Activated T-cell treated with anti-CD3 and anti-CD28 coated beads, Interleukin-2, amount 50 U/mL, for 48 hours (primary cell): ENCODE results near the gene CYB561.
"Not testable (repeated sequence)": the region's sequence is repeated elsewhere in the genome, so short reads cannot be mapped to it uniquely, and the experiment has no call there.

Experiments used
- DNase-seq, 2 experiments: peaks; one replicate each; pipeline ENCODE4 v3.0.0-alpha.2; 2020

Gene CYB561

DNA sequence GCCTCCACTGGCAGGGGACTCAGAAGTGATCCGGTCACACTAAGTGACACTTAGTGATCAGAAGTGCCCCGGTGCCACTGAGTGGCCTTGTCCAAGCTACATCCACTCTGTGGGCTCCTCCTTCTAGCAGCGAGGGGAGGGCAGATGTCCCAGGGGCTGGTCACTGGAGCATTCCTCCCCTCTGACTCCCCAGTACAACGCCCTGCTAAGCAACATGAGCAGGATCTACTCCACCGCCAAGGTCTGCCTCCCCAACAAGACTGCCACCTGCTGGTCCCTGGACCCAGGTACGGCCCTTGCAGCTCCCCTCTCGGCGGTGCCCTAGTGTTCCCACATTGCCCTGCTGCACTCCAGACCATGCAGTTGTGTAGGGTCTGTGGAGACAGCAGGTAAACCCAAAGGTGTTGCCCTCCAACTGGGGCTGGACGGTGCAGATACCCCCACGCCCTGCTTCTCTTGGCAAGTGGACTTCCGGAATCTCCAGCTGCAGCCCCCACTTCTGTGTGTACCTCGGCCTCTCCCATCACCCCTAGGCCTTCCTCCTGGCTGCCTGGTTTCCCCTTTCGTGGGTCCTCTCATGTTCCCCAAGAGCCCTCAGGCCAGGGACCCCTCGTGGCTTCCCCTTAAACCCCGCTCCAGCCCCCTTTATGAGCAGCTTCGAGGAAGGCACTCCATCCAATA, 32.8 kb upstream of the CYB561 start:
- DNase-seq: peak; percentile 79 to 86

DNA sequence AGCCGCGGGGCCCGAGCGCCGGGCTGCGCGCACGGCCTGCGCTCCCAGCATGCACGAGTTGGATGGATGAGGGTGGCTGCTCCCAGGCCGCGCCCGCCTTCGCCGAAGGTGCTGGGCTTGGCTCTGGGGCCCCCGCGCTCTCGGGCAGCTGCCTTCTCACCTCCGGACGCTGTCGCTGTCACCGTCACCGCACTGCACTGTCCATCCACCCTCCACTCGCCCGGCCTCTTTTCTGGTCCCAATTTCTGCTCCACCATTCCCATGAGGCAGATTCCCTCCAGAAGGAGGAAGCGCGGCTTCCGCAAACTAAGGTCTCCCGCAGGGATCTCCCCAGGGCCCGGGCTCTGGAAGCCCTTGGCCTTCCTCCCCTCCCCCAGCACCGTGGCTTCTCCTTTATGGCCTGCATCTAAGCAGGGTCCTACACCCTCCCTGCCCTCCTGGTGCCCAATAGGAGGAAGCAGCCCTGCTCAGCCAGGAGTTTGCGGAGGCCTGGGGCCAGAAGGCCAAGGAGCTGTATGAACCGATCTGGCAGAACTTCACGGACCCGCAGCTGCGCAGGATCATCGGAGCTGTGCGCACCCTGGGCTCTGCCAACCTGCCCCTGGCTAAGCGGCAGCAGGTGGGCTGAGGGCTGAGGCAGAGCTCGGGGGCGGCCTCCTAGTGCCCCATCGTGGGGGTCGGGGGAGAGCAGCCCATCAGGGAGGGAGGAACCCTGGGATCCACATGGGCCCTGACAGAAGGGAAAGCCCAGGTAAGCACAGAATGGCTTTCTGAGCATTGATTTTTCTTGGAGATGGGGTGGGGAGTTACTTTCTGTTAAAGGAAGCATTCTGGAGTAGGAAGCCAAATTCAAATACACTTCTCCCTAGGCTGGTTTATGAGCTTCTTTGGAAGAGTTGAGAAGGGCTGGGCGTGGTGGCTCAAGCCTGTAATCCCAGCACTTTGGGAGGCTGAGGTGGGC, 31.7 kb upstream of the CYB561 start:
- peak; percentile 30 to 42 for DNase-seq

DNA sequence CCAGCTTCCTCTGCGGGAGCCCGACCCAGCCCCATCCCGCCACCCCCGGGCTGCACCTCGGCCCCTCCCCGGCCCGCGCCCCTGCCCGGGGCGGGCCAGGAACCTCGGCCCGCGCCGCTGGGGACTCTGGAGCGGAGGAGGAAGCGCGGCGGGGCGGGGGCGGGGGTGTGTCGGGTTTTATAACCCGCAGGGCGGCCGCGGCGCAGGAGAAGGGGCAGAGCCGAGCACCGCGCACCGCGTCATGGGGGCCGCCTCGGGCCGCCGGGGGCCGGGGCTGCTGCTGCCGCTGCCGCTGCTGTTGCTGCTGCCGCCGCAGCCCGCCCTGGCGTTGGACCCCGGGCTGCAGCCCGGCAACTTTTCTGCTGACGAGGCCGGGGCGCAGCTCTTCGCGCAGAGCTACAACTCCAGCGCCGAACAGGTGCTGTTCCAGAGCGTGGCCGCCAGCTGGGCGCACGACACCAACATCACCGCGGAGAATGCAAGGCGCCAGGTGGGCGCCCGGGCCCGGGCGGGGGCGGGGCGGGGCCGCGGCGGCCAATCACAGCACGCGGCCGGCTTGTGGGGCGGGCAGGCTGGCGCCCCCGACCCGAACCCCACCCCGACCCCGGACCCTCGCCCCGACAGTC, 30.9 kb upstream of the CYB561 start, which contains the start of gene ACE:
ACE (plus strand) TSS at position 208 of the 626 bp plus-strand sequence; CDS start at position 242, 34 bp downstream.
- DNase-seq: peak; percentile 41 to 59

DNA sequence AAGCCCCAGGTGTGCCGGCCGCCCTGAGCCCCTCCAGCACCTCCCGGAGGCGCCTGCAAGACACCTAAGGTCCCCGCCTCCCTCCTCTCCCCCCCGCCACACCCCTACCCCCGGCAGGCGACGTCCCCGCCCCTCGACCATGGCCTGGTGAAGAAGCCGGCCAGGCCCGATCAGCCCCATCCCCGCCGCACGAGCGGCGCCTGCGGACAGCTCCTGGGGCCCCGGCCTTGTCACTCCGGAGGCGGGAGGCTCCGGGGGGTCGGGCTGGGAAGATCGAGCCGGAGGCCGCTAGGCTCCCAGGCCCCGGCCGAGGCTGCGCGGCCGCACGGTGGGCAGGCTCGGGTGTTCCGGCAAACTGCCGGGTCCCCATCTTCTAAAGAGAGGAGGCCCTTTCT, 30.4 kb upstream of the CYB561 start:
- DNase-seq: peak in 1 of 2 experiments; percentile 34

DNA sequence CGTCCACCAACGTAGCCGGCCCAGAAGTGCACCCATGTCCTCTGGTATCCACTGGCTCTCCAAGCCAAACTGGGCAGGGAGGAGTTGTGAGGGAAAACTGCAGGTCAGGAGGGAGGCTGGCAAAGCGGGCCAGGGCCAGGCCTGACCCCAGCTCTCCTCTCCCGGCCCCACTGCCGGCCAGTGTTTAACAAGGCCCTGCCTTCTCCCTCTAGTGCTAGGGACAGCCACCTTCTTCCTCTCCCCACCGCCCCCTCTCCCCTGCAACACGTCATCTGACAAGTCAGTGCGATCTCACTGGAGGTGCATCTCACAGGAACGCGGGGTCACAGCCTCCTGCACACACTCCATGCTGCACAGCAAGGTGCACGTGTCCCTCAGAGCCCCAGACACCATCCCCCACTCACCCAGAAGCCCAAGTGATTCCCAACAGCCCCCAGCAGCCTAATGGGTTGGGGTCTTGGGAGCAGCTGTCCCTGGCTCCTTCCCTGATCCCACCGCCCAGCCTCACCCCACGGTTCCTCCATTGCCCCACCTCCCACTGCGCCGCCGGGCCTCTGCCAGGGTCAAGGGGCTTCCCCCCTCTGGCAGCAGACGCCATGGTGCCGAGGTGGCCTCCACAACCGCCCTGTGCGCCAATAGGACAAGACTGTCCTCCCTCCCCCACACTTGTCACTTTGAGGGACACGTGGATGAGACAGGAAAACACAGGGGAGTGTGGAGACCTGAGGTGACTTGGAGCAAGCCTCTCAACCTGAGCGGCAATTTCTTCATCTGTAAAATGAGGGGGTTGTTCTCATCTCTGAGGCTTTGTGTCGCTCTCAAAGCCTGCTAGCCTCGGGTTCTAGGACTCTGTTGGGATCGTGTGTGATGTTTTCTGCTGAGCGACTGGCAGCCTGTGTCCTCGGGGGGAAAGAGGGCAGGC, 29.6 kb upstream of the CYB561 start:
- no peak for DNase-seq

DNA sequence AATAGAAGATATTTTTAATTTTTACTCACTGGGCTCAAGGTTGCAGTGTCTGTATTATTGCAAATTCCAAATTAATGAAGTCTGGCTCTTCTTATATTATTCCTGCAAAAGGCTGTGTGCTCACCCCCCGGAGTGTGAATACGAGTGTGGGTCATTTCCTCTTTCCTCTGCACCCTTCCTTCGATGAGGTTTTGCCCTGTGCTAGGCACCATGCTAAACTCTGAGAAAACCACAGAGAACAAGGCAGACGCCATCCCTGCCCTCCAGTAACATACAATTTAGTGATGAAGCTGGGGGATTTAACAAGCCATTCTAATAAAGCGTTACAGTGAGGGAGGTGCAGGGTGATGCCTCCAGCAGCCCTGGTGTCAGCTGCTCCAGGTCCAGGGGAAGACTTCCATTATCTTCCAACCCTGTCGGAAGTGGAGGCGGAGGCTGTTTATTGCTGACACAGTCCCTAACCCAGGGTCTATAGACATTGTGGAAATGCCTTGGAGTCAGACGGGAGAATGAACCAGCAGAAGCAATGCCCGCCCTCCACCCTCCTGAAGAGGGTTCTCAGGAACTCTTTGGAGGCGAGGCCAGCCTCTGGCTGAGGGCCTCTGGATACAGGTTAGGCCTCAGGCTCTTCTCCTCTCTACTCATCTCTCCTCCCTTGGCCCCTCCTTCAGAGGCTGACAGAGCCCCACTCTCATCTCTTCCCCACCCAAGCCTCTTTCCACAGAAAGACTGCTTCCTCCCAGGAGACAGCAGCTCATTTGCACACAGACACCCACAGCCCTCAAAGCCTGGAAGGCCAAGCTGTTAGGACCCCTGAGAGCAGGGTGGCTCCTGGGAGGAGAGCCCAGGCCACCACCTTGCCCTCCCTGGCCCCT, 28.7 kb upstream of the CYB561 start:
- no peak for DNase-seq

DNA sequence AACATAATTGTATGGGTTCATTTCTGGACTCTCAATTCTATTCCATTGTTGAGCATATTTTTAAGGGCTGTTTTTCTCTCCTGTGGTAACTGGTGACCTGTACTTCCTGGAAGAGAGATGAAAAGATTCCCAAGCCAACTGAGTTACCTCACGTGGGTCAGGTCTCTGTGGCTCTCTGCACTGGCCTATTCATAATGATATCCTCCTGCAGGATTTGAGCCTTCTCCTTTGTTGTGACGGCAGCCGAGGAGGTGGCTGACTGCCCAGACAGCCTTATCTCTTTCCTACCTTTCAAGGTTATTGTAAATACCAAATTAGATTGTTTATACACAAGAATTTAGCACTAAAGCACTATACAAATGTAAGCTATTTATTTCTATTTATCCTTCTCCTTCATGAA, 28.1 kb upstream of the CYB561 start:
- no peak for DNase-seq

DNA sequence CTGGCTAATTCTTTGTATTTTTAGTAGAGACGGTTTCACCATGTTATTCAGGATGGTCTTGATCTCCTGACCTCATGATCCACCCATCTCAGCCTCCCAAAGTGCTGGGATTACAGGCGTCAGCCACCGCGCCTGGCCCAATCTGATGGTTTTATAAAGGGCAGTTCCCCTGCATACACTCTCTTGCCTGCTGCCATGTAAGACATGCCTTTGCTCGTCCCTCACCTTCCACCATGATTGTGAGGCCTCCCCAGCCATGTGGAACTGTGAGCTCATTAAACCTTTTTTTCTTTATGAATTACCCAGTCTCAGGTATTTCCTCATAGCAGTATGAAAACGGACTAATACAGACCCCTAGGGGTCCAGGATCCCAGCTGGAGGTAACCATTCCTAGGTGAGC, 22.0 kb upstream of the CYB561 start:
- not testable (repeated sequence) for DNase-seq

DNA sequence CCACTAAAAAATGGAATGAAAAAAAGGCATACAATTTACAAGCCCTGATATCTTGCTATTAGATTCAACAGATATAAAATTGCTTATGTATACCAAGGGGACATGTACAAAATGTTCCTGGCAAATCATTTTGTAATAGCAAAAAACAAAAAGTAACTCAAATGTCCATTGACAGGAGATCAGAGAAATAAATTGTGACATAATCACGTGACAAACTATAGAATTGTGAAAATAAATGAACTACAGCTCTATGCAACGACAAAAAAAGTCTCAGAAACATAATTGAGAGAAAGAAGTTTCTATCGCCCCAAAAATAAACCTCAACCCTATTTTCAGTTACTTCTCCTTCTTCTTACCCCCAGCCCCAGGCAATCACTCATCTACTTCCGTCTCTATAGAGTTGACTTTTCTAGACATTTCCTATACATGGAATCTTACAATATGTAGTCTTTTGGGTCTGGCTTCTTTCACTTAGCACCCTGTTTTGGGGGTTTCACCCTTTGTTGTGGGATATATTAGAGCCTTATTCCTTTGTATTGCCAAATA, 18.7 kb upstream of the CYB561 start:
- DNase-seq: no peak

DNA sequence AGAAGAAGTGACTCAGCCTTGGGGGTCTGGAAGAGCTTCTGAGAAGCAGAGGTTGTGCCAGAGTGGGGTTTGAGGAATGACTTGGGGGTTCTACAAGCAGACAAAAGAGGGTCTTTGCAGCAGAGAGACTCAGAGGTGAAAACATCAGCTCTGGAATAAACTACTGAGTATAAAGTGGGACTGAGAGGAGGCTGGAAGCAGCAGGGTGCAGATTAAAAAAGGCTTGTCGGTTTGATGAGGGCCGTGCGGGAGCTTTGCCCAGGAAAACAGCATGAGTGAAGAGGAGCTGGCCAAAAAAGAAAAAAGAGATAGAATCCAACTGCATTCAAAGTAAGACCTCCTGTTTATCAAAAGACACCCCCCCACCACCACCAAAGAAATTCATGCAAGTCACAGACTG, 17.7 kb upstream of the CYB561 start:
- DNase-seq: no peak

DNA sequence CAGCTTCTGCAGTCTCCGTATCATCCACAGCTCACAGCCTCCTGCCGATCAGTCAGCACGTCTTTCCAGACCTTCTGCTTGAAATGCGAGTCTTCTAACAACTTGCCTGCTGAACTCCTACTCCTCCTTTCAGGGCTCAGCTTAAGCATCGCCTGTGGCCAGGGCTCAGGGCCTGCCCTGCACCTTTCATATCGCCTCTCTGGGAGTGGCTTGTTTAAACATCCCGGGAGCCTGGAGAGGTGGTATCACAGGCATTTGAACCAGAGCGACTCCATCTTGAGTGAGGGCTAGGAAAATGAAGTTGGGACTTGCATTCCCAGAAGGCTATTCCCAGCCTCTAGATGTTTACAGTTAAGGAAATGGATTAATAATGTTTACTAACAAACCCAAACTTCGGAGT, 13.9 kb upstream of the CYB561 start:
- no peak for DNase-seq

DNA sequence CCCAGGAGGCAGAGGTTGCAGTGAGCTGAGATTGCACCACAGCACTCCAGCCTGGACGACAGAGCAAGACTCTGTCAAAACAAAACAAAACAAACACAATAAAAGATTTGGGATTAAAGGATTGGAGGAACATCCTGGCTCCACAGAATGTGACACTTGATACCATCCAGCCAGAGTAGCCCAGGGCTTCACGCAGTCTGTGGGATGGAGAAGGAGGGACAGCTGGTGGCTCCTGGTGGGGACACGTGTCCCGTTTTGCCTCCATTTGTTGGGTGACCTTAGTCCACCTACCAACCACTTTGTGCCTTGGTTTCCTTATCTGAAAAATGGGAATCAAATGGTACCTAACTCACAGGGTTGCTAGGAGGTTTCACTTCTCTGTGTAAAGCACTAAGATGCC, 12.4 kb upstream of the CYB561 start:
- DNase-seq: no peak

DNA sequence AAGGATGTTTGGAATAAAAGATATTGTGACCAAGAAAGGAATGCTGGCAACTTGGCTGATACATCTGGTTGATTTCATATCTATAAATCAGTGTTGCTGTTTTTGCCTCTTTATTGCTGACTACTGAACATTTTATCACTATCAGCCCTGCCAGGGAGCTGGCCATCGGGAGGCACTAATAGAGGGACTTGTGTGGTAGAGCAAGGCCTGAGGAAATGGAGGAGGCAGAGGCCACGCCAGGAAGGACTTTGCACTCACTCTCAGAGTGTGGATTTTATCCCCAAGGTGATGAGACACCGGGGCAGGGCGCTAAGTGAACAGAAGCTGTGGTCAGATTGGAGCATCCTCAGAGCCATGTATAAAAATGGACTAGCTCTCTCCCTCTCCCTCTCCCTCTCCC, 9.3 kb upstream of the CYB561 start:
- DNase-seq: no peak

DNA sequence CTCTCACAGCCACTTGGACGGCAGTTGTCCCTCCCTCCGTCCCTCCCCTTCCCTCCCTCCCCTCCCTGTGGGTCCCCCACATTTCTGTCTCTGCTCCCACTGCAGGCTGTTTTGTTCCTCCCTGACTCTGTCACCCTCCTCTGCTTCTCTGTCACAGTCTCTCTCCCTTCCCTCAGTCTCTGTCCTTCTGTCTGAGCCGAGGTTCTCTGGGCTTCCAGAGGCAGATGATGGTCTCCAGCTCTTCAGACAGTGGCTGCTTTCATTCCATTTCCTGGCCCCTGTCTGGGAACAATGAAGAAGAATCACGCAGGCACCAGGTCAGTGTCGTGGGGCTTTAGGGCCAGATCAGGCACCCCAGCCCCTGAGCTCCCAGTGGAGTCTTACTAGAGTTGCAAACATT, 8.8 kb upstream of the CYB561 start:
- DNase-seq: no peak

DNA sequence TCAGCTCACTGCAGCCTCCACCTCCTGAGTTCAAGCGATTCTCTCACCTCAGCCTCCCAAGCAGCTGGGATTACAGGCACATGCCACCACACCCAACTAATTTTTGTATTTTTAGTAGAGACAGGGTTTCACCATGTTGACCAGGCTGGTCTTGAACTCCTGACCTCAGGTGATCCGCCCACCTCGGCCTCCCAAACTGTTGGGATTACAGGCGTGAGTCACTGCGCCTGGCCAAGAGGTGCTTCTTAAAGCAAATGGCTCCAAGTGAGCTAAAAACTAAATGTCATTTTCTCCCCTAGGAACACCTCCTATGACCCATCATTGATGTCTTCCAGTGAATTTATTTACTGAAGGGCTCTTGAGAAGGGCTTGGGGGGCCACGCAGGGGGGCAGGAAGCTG, 8.3 kb upstream of the CYB561 start:
- DNase-seq: not testable (repeated sequence)

DNA sequence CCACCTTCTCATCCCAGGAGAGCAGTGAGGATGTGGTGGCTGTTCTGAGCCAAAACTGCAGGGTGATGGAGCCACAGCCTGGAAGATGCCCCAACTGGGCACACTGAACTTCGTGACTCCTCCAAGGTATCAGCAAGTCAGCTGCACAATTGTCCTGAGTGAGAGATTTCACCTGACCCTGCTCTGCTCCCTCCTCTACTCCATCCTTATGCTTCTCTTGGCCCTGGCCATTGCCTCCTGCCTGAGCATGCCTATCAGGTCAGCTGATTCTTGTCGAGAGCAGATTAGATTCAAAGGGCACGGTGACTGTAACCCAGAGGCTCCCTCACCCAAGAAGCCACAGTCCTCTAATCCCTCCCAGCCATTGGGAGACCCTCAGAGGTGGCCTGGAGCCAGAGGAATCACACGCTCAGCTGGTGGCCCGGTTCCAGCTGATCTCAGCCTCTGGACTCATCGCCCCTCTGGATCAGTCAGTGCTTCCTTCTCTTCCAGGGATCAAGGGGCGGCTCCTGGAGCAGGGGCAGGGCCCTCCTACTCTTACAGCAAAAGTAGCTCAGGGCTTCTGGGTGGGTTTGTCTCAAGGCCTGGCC, 7.0 kb upstream of the CYB561 start:
- no peak for DNase-seq

DNA sequence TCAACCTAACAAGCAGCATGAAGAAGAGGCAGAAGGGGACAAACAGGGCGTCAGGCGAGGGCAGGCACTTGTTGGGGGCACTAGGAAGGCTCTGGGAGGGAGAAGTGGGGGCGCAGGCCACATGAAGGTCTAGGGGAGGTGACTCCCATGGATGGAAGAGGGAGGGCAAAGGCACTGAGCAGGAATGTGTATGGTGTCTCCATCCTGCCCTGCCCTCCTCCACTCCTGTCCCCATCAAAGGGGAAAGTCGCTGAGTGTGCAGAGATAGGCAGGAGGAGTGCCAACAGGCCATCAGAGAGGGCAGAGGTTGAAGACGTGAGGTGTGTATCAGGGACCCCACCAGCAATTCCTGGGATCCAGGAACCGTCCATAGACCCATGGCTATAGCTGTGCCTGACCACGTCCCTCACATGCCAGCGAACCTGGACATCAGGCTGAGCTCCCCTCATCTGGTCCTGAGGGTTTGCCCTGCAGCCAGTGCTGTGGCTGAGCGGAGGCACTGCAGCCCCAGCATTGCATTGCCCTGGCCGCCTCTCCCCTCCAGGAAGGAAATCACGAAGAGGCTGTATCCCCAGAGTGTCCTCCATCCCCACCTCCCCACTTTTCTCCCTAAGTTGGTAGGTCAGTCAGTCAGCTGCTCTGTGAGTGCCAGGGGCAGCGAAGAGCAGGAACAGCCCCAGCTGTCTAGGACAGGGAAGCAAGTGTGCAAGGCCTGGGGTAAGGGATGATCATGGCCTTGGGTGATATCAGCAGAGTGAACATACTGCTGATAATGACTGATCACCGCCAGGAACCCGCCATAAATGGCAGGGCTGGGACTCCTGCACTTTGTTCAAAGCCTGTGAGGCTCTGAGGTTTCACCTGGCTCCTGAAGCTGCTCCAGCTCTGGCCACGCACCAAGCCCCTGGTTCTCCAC, 6.2 kb upstream of the CYB561 start:
- no peak for DNase-seq

DNA sequence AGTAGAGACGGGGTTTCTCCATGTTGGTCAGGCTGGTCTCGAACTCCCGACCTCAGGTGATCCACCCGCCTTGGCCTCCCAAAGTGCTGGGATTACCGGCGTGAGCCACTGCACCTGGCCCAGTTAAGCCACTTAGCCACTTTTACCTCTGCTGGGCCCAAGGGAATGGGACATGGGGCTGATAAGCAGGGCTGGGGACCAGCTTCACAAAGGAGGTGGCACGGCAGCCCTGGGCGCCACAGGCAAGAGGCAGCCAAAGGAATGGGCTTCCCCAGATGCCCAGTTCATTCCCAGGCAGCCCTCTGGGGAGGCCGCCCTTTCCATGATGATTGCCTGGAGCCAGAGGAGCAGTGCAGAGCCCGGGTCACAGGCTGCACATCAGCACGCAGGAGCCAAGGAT, 5.0 kb upstream of the CYB561 start:
- no peak for DNase-seq

DNA sequence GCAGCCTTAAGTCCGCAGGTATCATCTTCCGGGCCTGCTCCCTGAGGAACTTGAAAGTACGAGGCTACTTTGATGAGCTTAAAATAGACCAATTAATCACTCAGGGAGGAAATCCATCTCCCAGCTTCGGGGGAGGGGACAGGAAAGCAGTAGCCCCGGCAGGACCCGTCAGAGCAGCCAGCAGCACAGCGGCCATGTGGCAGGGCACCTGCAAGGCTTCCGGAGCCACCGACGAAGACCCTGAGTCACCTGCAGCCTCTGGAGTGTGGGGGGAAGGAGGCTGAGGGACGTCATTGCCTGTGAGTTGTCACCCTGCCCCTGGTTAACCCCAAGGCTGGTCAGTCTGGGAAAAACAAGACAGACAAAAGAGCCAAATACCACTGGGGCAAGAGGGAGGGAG, 4.4 kb upstream of the CYB561 start:
- no peak for DNase-seq

DNA sequence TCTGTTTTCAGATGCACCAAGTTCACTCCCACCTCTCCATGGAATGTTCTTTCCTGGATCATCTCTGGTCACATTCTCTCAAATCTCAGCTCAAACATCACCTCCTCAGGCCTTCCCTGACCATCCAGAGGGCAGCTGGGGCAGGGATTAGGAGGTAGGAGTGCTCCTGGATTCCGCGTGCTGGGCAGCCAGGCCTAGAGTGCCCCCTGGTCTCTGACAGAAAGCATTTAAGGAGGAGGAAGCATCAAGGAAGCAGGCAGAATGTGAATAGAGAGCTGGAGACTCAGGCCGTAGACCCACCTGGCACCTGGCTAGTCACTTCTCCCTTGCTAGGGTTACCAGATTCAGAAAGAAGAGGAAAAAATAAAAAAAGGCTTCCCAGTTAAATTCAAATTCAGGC, 2.5 kb upstream of the CYB561 start:
- DNase-seq: no peak
